ENCODE data around the gene LMF1.

The LMF1 gene

DNA sequence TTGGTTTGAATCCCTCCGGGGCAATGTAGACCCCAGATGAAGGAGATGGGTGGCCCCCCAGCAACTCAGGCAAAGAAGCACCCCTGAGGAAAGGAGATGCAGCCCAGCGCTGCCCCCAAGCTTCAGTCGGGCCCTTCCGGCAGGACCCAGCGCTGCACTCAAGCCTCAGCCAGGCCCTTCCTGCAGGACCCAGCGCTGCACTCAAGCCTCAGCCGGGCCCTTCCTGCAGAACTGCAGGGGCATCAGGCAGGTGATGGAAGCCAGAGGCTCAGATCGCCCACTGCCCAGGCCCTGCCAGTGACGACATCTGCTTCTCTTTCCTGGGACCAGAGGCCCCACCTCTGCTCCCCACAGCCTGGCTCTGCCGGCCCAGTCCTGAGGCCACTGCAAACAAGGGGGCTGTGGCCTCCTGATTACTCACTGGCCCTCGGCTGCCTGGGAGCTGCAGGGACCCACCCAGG, 18.6 kb upstream of the LMF1 start:
- TF ChIP-seq, protein P1, sequence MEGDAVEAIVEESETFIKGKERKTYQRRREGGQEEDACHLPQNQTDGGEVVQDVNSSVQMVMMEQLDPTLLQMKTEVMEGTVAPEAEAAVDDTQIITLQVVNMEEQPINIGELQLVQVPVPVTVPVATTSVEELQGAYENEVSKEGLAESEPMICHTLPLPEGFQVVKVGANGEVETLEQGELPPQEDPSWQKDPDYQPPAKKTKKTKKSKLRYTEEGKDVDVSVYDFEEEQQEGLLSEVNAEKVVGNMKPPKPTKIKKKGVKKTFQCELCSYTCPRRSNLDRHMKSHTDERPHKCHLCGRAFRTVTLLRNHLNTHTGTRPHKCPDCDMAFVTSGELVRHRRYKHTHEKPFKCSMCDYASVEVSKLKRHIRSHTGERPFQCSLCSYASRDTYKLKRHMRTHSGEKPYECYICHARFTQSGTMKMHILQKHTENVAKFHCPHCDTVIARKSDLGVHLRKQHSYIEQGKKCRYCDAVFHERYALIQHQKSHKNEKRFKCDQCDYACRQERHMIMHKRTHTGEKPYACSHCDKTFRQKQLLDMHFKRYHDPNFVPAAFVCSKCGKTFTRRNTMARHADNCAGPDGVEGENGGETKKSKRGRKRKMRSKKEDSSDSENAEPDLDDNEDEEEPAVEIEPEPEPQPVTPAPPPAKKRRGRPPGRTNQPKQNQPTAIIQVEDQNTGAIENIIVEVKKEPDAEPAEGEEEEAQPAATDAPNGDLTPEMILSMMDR (IDR thresholded peaks at IDR 0.05; ENCODE audit: extremely low read depth, missing control alignments): no peak
- DNase-seq (ENCODE audit: low spot score): no peak

DNA sequence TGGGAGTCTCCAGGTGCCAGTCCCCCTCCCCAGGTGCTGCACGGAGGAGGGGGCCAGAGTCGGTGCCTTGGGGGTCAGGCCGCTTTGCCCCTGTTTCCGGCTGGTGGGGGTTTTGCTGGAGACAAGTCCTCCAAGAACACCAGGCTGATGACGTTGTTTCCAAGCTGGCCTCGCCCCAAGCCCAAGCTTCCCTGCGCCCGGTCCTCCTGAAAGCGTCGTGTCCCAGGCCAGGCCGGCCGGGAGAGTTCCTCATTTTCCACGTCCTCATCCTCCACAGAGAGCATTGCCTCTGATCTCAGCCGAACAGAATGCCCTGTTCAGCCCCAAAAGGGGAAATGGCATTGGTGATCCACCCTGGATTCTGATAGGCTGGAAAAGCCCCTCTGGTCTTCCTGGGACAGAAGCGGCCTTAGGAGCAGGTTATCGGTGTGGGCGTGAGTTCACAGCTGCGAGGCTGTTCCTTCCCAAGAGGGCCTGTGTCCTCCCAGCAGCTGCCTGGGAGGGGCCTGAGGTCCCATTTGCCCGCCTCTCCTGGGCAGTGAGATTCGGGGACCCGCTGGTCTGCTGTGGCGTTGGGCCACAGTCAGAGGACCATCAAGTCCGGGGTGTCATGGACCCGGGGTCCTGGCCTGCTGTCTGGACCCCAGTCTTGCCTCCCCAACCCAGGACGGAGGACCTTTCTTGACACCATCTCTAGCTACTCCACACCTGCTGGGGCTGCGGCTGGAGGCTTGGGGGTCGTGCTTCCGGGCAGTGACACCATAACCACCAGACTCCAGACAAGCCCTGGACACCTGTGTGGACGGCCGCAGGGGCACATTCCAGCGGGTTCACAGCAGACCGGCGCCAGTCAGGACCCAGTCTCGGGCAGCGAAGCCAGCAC, 17.9 kb upstream of the LMF1 start:
- DNase-seq (ENCODE audit: low spot score): no peak
- TF ChIP-seq, protein P1 (IDR thresholded peaks at IDR 0.05; ENCODE audit: extremely low read depth, missing control alignments): no peak

DNA sequence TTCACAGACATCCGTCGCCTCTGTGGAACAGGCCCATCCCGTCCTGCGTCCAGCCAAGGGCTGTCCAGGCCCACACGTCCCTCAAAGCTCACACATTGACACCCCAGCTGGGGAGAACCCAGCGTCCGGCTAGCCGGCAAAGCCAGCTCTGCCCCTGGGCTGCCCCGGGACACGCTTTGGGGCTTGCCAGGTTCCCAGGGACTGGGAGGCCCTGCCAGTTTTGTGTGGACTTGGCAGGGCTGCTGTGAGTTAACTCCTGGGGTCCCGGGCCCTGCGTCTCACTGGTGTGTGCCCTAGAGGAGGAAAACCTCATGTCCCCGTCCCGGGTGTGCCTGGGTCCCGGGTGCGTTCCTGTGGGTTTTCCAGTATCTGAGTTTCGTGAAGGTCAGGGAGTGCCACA, 17.1 kb upstream of the LMF1 start:
- no peak for DNase-seq (ENCODE audit: low spot score)
- TF ChIP-seq, protein P1 (IDR thresholded peaks at IDR 0.05; ENCODE audit: extremely low read depth, missing control alignments): no peak

DNA sequence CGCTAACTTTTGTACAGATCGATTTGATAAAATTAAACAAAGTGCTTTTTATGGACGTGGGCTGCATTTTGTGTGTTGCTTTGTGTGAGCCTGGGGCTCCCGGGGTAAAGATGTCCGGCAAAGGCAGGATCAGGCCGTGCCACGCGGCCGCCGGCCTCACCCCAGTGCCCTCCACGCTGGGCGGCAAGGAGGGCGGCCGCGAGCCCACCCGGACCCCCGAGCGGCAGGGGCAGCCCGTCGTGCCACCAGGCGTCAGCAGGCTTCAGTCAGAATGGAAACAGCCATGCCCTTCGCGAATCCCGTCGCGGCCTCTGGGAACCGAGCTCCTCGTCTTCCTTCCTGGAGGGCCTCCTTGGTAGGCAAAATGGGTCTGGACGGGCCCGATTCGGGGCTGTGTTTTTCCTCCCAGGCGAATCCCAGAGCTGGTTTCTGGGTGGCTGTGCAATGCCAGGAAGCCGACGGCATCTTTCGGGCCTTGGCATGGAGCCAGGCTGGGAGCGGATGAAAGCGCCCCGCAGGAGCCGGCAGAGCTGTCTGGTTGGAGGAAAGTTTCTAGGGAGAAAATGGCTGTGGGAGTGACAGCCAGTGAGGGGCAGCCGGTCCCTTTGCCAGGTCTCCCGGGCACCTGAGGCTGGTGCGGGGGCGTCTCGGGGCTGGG, 16.3 kb upstream of the LMF1 start:
- DNase-seq (ENCODE audit: low spot score): no peak
- TF ChIP-seq, protein P1 (IDR thresholded peaks at IDR 0.05; ENCODE audit: extremely low read depth, missing control alignments): no peak

DNA sequence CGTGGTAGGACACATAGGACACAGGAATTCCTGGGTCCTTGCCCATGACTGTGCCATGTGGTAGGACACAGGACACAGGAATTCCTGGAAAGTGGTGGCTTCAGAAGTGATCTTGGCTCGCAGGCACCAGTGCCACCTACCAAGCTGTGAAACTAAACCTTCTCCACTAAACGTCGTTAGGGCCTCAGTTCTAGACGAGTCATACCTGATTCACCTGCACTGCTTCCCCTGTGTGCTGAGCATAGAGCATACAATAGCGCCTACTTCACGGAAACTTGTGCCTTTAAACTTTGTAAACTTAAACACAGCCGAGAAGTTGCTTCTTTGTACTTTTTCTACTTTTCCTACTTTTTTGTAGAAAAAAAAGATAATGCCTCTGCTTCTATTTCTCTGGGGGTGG, 15.6 kb upstream of the LMF1 start:
- TF ChIP-seq, protein P1 (IDR thresholded peaks at IDR 0.05; ENCODE audit: extremely low read depth, missing control alignments): no peak
- DNase-seq (ENCODE audit: low spot score): no peak

DNA sequence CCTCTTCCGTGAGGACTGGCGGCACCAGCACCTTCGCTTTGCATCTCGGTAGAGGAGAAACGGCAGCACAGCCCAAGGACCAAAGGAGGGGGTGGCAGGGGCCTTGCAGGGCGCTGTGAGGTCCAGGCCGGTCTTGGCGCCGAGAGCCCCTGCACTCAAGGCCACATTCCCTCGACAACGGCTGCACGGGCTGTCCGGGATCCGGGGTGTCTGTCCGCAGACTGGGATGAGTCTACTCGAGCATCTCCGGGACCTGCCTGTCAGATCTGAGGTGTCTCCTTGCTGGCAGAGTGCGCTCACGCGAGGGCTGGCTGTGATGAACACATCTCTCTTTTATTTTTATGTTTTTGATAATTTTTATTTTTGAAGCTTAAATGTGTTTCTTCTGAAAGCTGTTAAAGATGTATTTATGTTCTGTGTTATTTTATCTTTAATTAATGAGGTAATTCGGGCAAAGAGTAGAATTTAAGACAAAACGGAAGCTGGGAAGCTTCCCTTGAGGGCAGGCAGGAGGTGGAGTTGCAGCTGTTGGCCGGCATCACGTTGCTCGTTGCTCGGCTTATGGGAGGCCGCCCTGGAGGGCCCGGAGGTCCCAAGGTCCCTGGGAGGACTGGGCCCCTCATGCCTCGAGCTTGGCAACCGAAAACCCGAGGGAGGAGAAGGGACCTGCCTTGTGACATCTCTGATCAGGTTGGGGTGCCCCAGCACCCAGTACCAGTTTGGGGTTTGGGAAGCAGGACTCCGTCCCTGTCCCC, 15.0 kb upstream of the LMF1 start:
- DNase-seq (ENCODE audit: low spot score): no peak
- TF ChIP-seq, protein P1 (IDR thresholded peaks at IDR 0.05; ENCODE audit: extremely low read depth, missing control alignments): no peak
